T-helper 1 cell (primary cell): ENCODE data around the gene PARVG.

Experiments
- DNase-seq, 5 donors: peaks; one replicate each; pipeline ENCODE4 v3.0.0-alpha.2; 2012 to 2020

PARVG gene

DNA sequence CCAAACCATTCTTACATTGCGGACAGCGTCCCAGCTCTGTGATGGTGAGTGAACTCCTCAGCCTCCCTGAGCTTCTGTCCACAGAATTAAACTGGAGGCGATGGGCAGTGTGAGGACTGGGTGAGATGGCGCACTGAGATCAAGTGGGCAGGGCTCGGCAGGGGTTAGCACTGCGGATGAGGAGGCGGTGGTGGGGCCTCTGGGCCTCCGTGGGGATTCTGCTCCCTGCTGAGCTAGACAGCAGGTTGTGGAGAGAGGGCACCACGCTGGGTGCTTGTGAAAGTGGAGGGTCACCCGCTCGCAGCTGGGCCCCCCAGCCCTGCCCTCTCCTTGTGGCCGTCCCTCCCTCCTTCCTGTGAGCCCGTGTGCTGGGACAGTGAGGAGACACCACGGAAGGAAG lies 25.6 kb upstream of the PARVG start:
- DNase-seq = no peak

GRCh38 chr22:44157916-44158618 lies 22.7 kb upstream of the PARVG start:
- DNase-seq = no peak

DNA sequence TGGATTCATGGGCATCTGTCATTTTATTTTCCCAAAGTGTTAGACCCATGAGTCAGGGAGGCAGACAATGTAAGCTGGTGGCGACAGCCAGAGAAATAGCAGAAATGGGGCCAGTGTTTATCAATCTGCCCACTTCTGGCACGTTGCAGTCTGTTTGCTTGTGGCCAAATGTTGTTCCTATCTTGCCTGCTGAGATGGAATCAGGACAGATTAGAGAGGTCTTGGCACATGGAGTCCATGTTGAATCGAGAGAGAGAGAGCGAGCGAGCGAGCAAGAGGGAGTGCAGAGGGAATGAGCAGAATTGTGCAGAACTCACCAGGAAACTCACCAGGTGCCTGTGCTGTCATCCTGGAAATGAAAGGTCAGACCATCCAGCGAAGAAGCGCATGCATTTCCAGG lies 21.9 kb upstream of the PARVG start:
- DNase-seq = no peak

DNA sequence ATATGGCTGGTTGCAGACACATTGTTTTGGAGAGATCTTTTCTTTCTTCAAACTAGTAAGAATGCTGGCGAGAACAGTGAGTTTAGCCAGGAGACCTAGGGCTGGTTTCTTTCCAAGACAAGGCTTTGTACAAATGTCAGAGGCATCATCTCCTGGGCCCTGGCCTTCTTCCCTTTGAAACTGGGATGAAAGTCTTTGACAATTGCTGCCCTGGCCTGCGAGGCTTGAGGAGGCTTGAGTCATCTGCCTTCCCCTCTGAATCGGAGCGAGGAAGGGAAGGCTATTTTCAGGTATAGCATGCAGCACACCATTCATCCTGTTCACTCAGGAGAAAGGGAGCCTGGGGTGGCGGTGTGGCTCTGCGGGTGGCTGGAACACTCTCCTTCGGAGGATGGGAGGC lies 21.5 kb upstream of the PARVG start:
- DNase-seq = no peak

GRCh38 chr22:44159811-44160210 lies 20.9 kb upstream of the PARVG start:
- no peak for DNase-seq

DNA sequence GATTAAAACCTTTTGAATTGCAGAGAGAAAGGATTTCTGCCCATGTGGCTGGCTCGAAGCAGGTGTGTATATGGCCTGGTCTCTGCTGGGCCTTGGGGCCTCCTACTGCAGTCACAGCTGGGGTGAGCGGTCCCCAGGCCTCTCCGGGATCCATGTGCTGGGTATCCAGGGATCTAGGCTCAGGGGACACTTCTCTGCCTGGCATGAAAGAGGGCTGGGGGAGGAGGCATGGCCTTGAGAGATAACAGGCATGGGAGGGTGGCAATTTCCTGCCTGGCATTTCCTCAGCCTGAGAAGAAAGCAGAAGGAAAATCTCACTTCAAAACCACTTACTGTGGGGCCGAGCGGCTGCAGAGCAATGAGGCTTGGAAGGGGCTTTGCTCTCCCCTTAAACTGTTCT lies 20.3 kb upstream of the PARVG start:
- DNase-seq = no peak

DNA sequence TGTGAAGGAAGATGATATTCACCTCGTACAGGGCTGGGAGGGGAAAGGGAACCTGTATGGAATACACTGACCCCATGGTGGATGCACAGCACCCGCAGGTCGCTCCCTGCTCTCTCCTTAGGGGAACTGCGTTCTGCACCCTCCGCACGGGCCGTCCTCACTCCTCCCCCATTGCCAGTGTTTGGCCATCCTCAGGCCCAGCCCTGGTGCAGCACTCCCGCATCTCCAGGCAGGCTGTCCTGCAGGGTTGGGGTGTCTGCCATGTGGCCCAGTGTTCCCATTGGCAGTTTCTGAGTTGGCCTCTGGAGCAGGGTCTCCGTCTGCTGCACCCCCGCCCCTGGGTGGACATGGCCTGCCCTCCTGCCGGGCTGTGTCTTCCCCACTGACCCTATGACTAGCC lies 19.1 kb upstream of the PARVG start:
- DNase-seq = no peak

DNA sequence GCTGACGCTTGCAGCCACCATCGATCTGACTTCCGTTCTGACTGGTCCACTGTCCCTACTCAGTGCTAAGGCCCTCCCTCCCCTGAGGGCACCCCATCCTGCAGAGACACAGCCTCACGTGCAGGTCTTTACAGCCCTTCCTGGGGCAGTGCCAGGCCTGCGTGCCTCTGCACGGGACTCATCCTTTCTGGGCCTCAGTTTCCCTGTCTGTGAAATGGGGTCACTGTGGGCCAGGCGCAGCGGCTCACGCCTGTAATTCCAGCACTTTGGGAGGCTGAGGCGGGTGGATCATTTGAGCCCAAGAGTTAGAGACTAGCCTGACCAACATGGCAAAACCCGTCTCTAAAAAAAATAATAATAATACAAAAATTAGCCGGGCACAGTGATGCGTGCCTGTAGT lies 17.8 kb upstream of the PARVG start:
- no peak for DNase-seq

DNA sequence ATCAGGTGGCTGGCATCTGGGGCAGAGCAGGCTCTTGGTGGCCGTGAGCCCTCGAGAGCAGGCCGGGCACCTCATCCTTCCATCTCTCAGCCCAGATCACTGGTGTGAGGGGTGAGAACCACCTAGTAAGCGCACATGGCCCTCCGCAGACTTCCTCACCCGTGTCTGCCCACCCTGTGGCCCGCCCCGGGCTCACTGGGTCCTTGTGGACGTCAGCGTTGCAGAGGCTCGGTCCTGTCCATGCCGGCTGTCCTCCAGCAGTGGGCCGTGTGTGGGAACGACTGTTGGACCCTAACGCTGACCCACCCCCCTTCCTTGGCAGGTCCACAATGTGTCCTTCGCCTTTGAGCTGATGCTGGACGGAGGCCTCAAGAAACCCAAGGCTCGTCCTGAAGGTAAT lies 17.2 kb upstream of the PARVG start:
- no peak for DNase-seq

- DNase-seq = no peak
These were observed 16.7 kb upstream of the PARVG start for GRCh38 chr22:44164031-44164430.

DNA sequence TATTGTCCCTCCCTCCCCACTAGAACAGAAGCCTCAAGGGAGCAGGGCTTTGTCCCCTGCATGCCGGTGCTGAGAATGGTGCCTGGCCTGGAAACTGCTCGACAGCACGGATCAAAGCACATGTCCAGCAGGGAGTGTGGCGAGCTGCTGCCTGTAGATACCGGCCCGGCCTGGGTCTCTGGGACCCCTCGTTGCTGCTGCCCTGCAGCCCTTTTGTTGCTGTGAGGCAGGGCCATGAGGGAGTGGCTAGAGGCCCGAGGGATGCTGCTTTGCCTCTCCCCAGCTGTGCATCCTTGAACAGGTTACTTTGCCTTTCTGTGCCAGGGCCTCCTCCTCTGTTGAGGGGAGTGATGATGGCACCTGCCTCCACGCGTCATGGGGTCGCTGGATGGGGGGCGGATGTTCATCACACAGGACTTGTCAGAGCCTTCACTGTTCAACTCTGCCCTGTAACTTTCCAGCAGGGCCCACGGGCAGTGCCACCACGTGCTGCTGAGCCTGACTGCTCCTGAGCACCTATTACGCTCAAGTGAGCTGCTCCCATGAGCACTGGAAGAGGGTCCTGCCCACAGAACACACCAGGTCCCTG lies 15.3 kb upstream of the PARVG start:
- DNase-seq = no peak

DNA sequence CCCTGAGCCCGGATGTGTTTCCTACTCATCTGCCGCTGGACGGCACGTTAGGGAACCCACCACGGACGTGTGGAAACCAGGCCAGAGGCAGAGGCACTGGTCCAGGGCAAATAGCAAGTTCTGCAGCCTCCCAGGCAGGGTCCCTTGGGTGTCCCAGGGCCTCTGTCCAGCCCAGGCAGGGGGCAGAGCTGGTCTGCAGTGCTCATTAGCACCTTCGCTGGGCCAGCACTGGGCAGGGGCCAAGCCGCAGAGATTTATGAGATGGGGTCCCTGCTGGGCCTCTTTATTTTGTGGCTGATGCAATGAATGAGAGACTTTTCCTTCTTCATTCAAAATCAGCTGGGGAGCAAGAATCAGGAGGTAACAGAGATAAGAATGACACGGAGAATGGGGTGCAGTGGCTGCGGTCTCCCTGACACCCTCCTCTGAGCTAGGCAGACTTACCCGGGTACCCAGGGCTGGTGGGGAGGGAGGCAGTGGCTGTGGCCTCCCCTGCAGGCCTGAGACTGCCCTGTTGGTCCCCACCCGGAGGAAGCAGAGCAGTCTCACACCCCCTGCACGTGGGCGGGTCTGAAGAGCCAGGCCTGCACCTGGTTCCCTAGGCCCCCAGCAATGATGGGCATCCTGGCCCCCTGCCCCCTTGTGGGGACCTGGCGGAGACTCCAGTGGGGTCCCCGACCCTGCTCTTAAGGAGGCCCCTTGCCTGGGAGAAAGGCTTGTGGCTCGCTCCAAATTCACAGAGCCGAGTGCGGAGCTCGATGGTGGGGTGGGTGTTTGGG lies 14.0 kb upstream of the PARVG start:
- DNase-seq = no peak

DNA sequence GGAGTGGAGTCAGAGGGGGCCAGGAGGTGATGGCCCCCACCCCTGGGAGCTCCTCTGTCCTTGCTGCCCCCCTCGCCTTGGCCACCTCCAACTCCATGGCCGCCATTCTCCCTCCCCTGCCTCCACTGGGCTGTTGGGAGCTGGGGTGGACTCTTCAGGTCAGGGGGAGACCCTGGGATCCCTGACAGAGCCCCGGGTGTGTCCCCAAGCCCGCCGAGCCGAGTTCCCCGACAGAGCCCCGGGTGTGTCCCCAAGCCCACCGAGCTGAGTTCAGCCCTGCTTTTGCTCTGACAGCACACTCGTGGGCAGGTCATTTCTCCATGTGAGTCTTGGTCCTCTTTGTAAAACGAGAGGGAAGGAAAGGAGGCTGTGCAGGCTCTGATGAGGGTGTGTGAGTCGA lies 13.2 kb upstream of the PARVG start:
- no peak for DNase-seq

DNA sequence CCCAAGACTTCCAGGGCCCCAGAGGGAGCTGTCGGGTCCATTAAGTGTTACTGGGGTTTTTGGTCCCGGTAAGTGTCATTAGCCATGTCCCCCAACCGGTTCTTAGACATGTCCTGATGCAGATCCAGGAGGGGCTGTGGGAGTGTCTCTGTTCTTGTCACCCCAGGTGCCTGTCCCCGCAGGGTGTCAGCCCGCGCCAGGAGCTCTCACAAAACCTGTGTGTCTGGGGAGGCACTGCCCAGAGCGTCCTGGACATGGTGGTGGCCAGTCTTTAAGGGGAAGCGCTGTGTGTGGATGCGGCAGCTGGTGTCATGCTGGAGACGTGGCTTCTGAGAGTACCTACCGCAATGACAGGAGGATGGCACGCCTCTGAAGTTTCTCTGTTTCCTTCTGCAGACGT lies 12.5 kb upstream of the PARVG start:
- DNase-seq = no peak

DNA sequence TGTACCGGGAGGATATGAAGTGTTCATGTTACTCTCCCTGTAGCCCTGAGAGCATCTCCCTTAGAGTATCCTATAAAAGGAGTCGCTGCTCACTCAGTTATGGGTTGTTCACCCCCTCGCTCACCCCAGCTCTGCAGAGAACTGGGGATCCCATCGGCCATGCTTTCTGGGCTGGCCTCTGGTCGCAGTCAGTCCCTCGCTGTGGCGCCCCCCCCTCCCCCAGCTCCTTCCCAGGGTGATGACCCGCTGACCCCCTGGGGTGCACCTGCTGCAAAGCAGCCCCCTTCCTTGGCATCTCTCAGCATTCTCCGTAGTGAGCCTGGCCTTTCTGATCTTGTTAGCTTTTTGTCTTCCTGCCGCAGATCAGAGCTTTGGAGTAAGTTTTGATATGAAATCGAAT lies 10.3 kb upstream of the PARVG start:
- DNase-seq = no peak

- no peak for DNase-seq
These were observed 9.2 kb upstream of the PARVG start for GRCh38 chr22:44171561-44171960.

DNA sequence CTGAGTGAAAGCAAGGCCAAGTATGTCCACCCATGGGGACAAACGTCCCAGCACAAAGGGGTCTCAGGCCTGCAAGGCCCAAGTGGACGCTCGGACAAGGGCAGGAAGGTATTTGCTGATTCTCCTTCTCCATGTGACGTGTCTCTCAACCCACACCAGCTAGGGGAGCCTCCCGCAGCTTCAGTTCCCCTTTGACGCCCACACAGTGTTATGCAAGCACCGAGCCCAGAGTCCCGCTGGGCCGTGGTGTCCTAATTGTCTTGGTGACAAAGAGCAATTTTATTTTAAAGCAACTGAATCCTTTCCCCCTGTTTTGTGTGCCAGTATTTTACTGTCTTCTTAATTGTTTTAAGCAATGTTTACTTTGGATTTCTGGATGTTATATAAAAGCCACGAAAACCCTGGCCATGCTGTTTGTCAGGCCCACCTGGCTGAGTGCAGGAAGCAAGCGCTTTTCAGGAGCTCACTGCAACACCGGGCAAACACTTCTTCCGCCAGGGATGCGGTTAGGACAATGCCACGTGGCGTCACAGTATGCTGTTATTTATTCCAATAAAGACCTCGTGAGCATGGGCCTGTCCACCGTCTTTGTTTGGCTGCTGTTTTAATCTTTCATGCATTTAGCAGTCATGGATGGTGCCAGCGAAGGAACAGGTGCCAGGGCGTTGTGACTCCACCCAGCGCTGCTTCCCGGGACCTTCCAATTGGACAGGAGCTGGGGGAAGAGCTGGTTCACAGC lies 8.2 kb upstream of the PARVG start:
- no peak for DNase-seq

DNA sequence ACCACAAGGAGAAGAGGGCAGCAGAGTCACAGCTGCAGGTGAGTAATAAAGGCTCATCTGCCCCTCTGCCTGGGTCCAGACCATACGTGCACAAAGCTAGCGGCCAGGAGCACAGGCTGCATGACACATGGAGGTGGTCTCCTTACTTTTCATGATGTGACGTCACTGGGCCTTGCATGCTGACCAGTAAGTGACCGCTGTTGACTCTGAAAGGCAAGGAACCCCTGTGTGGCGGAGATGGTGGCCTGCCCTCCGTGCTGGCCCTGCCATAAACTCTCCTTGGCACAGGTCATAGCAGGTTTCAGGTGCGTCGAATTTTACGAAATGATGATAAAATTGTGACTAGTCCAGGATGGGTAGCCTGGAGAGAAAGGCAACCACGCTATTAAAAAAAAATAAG lies 7.6 kb upstream of the PARVG start:
- no peak for DNase-seq

- DNase-seq = no peak
These were observed 5.0 kb upstream of the PARVG start for GRCh38 chr22:44175676-44176075.

DNA sequence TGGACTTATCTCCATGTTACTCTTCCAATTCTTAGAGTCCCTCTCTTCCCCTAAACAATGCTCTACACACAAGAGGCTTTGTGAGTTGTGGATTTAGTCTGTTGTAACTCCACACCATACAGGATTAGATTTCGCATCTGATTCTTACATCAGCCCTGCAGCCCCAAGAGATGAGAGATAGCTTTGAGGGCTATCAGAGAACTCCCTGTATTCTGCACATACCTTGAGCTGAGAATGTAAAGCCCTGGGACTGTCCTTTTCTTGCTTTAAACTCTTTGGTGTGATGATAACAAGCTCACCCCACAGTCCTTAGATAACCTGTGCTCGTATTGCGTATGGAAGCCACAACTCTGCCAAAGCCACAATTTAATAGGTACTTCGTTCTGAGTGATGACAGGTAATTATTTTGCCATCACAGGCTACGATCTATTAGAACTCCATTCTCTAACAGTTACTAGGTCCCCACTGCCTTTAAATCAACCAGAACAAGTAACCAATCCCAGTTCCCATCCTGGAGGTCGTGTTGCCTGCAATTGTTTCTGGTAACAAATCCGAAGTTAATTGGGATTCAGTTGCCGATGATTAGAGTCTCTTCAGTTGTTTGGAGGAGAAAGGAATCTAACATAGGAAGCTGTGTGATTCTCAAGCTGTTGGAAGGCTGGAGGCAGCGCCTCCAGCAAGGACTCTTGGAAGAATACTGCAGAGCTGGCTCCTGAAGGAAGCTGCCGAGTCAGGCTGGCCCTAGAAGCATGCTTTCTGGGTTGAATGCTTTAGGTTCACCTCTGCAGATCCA lies 1.3 kb upstream of the PARVG start:
- no peak for DNase-seq

- no peak for DNase-seq
These were observed 578 bp upstream of the PARVG start for GRCh38 chr22:44179989-44180705.
